ENCODE results near the gene XRCC3.

Gene XRCC3

GRCh38 chr14:103742499-103743255 lies 27.4 kb upstream of the XRCC3 start:
- Mint-ChIP-seq H3K4me3 (no peak overlapping the region), H3K27ac (no peak overlapping the region), H3K27me3 (no peaks in the 10 kb centered on the region), H3K4me1 (ENCODE audit: low read depth) (no peaks in the 10 kb centered on the region), H3K9me3 (ENCODE audit: low read depth) (no peaks in the 10 kb centered on the region), H3K36me3 (no peaks in the 10 kb centered on the region)

- no peak overlapping the region for H3K4me3 Mint-ChIP-seq
- no peaks in the 10 kb centered on the region for H3K36me3 Mint-ChIP-seq
- H3K4me1 Mint-ChIP-seq (ENCODE audit: low read depth), result no peaks in the 10 kb centered on the region
- no peak overlapping the region for H3K27ac Mint-ChIP-seq
- no peaks in the 10 kb centered on the region for H3K27me3 Mint-ChIP-seq
- H3K9me3 Mint-ChIP-seq (ENCODE audit: low read depth), result no peaks in the 10 kb centered on the region
Measured at GRCh38 chr14:103741876-103742275, 26.6 kb upstream of the XRCC3 start.

- H3K9me3 Mint-ChIP-seq (ENCODE audit: low read depth), result no peaks in the 10 kb centered on the region
- no peak overlapping the region for H3K4me3 Mint-ChIP-seq
- no peak overlapping the region for H3K27ac Mint-ChIP-seq
- H3K27me3 Mint-ChIP-seq, result no peaks in the 10 kb centered on the region
- no peaks in the 10 kb centered on the region for H3K4me1 Mint-ChIP-seq (ENCODE audit: low read depth)
- no peaks in the 10 kb centered on the region for H3K36me3 Mint-ChIP-seq
Measured at GRCh38 chr14:103740991-103741689, 25.9 kb upstream of the XRCC3 start.

- no peaks in the 10 kb centered on the region for H3K27me3 Mint-ChIP-seq
- no peaks in the 10 kb centered on the region for H3K36me3 Mint-ChIP-seq
- H3K27ac Mint-ChIP-seq, result no peak overlapping the region
- no peaks in the 10 kb centered on the region for H3K9me3 Mint-ChIP-seq (ENCODE audit: low read depth)
- H3K4me1 Mint-ChIP-seq (ENCODE audit: low read depth), result no peaks in the 10 kb centered on the region
- H3K4me3 Mint-ChIP-seq, result no peak overlapping the region
Measured at GRCh38 chr14:103739793-103740501, 24.7 kb upstream of the XRCC3 start.

- no peaks in the 10 kb centered on the region for H3K4me1 Mint-ChIP-seq (ENCODE audit: low read depth)
- H3K27me3 Mint-ChIP-seq, result no peaks in the 10 kb centered on the region
- H3K36me3 Mint-ChIP-seq, result no peaks in the 10 kb centered on the region
- H3K9me3 Mint-ChIP-seq (ENCODE audit: low read depth), result no peaks in the 10 kb centered on the region
- H3K27ac Mint-ChIP-seq, result no peak overlapping the region
- no peak overlapping the region for H3K4me3 Mint-ChIP-seq
Measured at GRCh38 chr14:103739466-103739792, 24.2 kb upstream of the XRCC3 start.

GRCh38 chr14:103738701-103739451 lies 23.6 kb upstream of the XRCC3 start:
- H3K36me3 Mint-ChIP-seq, result no peaks in the 10 kb centered on the region

GRCh38 chr14:103738166-103738565 lies 22.9 kb upstream of the XRCC3 start:
- H3K9me3 Mint-ChIP-seq (ENCODE audit: low read depth), result no peaks in the 10 kb centered on the region
- no peak overlapping the region for H3K4me3 Mint-ChIP-seq
- no peaks in the 10 kb centered on the region for H3K4me1 Mint-ChIP-seq (ENCODE audit: low read depth)
- no peaks in the 10 kb centered on the region for H3K36me3 Mint-ChIP-seq
- H3K27ac Mint-ChIP-seq, result no peak overlapping the region
- H3K27me3 Mint-ChIP-seq, result no peaks in the 10 kb centered on the region

More at GRCh38 chr14:103738701-103739451, 23.6 kb upstream of the XRCC3 start:
- no peaks in the 10 kb centered on the region for H3K9me3 Mint-ChIP-seq (ENCODE audit: low read depth)
- H3K4me1 Mint-ChIP-seq (ENCODE audit: low read depth), result no peaks in the 10 kb centered on the region
- no peaks in the 10 kb centered on the region for H3K27me3 Mint-ChIP-seq
- H3K27ac Mint-ChIP-seq, result no peak overlapping the region
- no peak overlapping the region for H3K4me3 Mint-ChIP-seq

- H3K27me3 Mint-ChIP-seq, result no peaks in the 10 kb centered on the region
- H3K36me3 Mint-ChIP-seq, result no peaks in the 10 kb centered on the region
- no peaks in the 10 kb centered on the region for H3K9me3 Mint-ChIP-seq (ENCODE audit: low read depth)
- H3K4me3 Mint-ChIP-seq, result no peak overlapping the region
- H3K4me1 Mint-ChIP-seq (ENCODE audit: low read depth), result no peaks in the 10 kb centered on the region
- no peak overlapping the region for H3K27ac Mint-ChIP-seq
Measured at GRCh38 chr14:103737432-103738045, 22.3 kb upstream of the XRCC3 start.

- no peaks in the 10 kb centered on the region for H3K27me3 Mint-ChIP-seq
- H3K27ac Mint-ChIP-seq, result no peak overlapping the region
- H3K4me1 Mint-ChIP-seq (ENCODE audit: low read depth), result no peaks in the 10 kb centered on the region
- no peaks in the 10 kb centered on the region for H3K9me3 Mint-ChIP-seq (ENCODE audit: low read depth)
- H3K36me3 Mint-ChIP-seq, result no peaks in the 10 kb centered on the region
- no peak overlapping the region for H3K4me3 Mint-ChIP-seq
Measured at GRCh38 chr14:103736546-103737431, 21.5 kb upstream of the XRCC3 start.

GRCh38 chr14:103735815-103736545 lies 20.7 kb upstream of the XRCC3 start:
- Mint-ChIP-seq H3K9me3 (ENCODE audit: low read depth) (no peaks in the 10 kb centered on the region), H3K4me1 (ENCODE audit: low read depth) (no peaks in the 10 kb centered on the region)

GRCh38 chr14:103735439-103735814 lies 20.2 kb upstream of the XRCC3 start:
- Mint-ChIP-seq H3K9me3 (ENCODE audit: low read depth) (no peaks in the 10 kb centered on the region), H3K27me3 (no peaks in the 10 kb centered on the region), H3K4me3 (no peak overlapping the region), H3K27ac (no peak overlapping the region), H3K4me1 (ENCODE audit: low read depth) (no peaks in the 10 kb centered on the region), H3K36me3 (no peaks in the 10 kb centered on the region)

More at GRCh38 chr14:103735815-103736545, 20.7 kb upstream of the XRCC3 start:
- Mint-ChIP-seq H3K36me3 (no peaks in the 10 kb centered on the region), H3K4me3 (no peak overlapping the region), H3K27me3 (no peaks in the 10 kb centered on the region), H3K27ac (no peak overlapping the region)

GRCh38 chr14:103735022-103735421 lies 19.8 kb upstream of the XRCC3 start:
- no peak overlapping the region for H3K27ac Mint-ChIP-seq

GRCh38 chr14:103734081-103734888 lies 19.0 kb upstream of the XRCC3 start:
- no peaks in the 10 kb centered on the region for H3K4me1 Mint-ChIP-seq (ENCODE audit: low read depth)
- H3K4me3 Mint-ChIP-seq, result no peak overlapping the region
- no peaks in the 10 kb centered on the region for H3K36me3 Mint-ChIP-seq
- no peaks in the 10 kb centered on the region for H3K27me3 Mint-ChIP-seq
- no peak overlapping the region for H3K27ac Mint-ChIP-seq
- H3K9me3 Mint-ChIP-seq (ENCODE audit: low read depth), result no peaks in the 10 kb centered on the region

More at GRCh38 chr14:103735022-103735421, 19.8 kb upstream of the XRCC3 start:
- no peak overlapping the region for H3K4me3 Mint-ChIP-seq
- H3K27me3 Mint-ChIP-seq, result no peaks in the 10 kb centered on the region
- no peaks in the 10 kb centered on the region for H3K36me3 Mint-ChIP-seq
- no peaks in the 10 kb centered on the region for H3K4me1 Mint-ChIP-seq (ENCODE audit: low read depth)
- H3K9me3 Mint-ChIP-seq (ENCODE audit: low read depth), result no peaks in the 10 kb centered on the region
